Upper lobe of left lung (tissue), 6 donors: ENCODE data around the gene ADAT1. TPM values are rescaled to one million over a fixed set of nuclear protein-coding genes. Genes with fewer than 3 reads are reported as not detected.
A peak's percentile ranks its signal among the peaks of the same experiment; 100 is the strongest.

Experiments used
- ATAC-seq, 2 donors: fragments of 200-7000 bp; cut with Tn5 transposase; one replicate each; pipeline ENCODE4 v1.9.1; 2022; ENCODE audit warnings: mild to moderate bottlenecking in 2 of 2, moderate library complexity in 2 of 2; ENCODE audit not compliant: low FRiP score in 2 of 2
- DNase-seq, 2 donors: peaks; one replicate each; pipeline ENCODE4 v3.0.0-alpha.2; 2019 to 2020
- H3K27ac ChIP-seq, 4 donors: fragments of 200-600 bp; sonication (generic); one replicate each; pipeline ENCODE4 v1.5.1; 2016 to 2019
- H3K27me3 ChIP-seq, 4 donors: fragments of 200-600 bp; sonication (generic); one replicate each; pipeline ENCODE4 v1.5.1; 2017 to 2019
- H3K36me3 ChIP-seq, 4 donors: fragments of 200-600 bp; sonication (generic); one replicate each; pipeline ENCODE4 v1.5.1; 2016 to 2019
- H3K4me1 ChIP-seq, 4 donors: fragments of 200-600 bp; sonication (generic); one replicate each; pipeline ENCODE4 v1.5.1; 2018 to 2019
- H3K4me3 ChIP-seq, 4 donors: fragments of 200-600 bp; sonication (generic); one replicate each; pipeline ENCODE4 v1.5.1; 2017 to 2019; ENCODE audit warnings: mild to moderate bottlenecking in 2 of 4, moderate library complexity in 1 of 4
- H3K9me3 ChIP-seq, 4 donors: fragments of 200-600 bp; sonication (generic); one replicate each; pipeline ENCODE4 v1.5.1; 2018 to 2019
- CTCF ChIP-seq, 6 experiments: fragments of 450-650 bp in 4 of 6; fragments of 200-600 bp in 2 of 6; sonication (generic) in 2 of 6; IDR thresholded peaks; one replicate each; pipeline ENCODE4 v1.5.1; 2016 to 2019; ENCODE audit warnings: antibody characterized with exemption in 6 of 6
- EP300 ChIP-seq, 4 donors: sonication (generic); formaldehyde crosslinking; IDR thresholded peaks; one replicate each; pipeline ENCODE4 v1.5.1; 2017; ENCODE audit warnings: antibody characterized with exemption in 4 of 4, control low read depth in 2 of 4
- POLR2A ChIP-seq, 4 donors: fragments of 450-650 bp; IDR thresholded peaks; one replicate each; pipeline ENCODE4 v1.5.1; 2016 to 2017; ENCODE audit warnings: antibody characterized with exemption in 4 of 4, mild to moderate bottlenecking in 2 of 4
- POLR2AphosphoS5 ChIP-seq, 2 donors: sonication (generic); formaldehyde crosslinking; IDR thresholded peaks; one replicate each; pipeline ENCODE4 v1.5.1; 2017; ENCODE audit warnings: antibody characterized with exemption in 2 of 2
- WGBS, 2 donors: methylation state at CpG; one replicate each; pipeline ENCODE4 v1.1.5; 2017 to 2018; 5-methylcytosine and 5-hydroxymethylcytosine counted together
- total RNA-seq, 6 donors: library from RNA; depleted of rRNA in 4 of 6; stranded (reverse); fragments of >200 nt in 4 of 6; gene quantifications; one replicate each; pipeline versions ENCODE4 v1.1.0 to v1.2.1, GENCODE V29; 2016 to 2021
- donor health status: DM: no; HTN: no; CAD: no; lungs with moderate emphysema.
- donor health status: DM: no; HTN: yes; CAD: no; lungs with severe emphysema.

ADAT1 gene
- total RNA-seq, 6 donors from 2014 or later: 30.6 to 77.5 (median 46.7) TPM

DNA sequence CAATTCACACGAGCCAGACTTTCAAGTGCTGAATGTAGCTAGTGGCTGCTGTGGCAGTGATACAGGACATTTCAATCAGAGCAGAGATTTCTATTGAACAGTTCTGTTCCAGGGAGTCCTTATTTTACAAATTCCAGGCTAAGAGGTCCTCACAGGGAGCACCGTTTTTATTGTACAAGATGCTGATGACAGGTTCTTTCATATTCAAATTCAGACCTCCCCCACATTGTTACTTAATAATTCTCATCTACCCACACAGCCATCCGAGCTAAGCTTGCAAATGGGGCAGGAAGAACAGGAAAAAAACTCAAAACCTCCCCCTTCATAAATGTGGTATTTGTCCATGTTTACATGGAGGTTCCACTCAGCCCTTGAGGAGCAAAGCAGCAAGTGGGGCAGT, 47.1 kb downstream of the ADAT1 start:
- no peak for ATAC-seq
- no peak overlapping the region for H3K4me3 ChIP-seq
- TF ChIP-seq CTCF (IDR thresholded peaks at IDR 0.05): no peak
- H3K27ac ChIP-seq: no peak overlapping the region
- H3K4me1 ChIP-seq: peaks cover 0 to 28% (median 9%) of the 10 kb centered on the region in 4 donors
- H3K27me3 ChIP-seq: no peaks in the 10 kb centered on the region
- peaks cover 29 to 93% (median 81%) of the 10 kb centered on the region in 4 donors for H3K36me3 ChIP-seq
- no peaks in the 10 kb centered on the region for H3K9me3 ChIP-seq
- DNase-seq: no peak
- WGBS, 2 donors: 72 to 76% methylated on average over 3 of the region's 3 CpGs

DNA sequence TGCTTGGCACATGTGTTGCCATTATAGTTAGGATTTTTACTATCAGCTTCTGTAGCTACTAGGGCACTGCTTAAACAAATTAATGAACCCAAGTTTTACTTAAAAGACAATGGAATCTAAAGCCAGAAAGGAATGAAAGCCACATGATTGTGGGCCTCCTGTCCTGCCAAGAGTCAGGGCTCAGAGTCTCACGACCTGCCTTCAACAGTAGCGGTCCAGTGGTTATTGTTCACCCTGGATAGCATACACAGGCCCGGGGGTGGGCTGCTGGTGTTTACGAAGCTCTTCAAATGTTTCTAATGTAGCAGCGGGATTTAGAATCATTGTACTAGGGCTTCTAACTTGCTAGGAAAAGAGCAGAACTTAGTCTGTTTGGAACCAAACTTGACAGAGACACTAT, 49.1 kb downstream of the ADAT1 start:
- Histone ChIP-seq H3K4me1 (peaks cover 17 to 46% (median 21%) of the 10 kb centered on the region in 4 donors), H3K9me3 (no peaks in the 10 kb centered on the region), H3K27me3 (no peaks in the 10 kb centered on the region), H3K27ac (no peak overlapping the region), H3K4me3 (no peak overlapping the region), H3K36me3 (peaks cover 26 to 100% (median 85%) of the 10 kb centered on the region in 4 donors)
- DNase-seq (no peak), ATAC-seq (no peak)
- TF ChIP-seq POLR2A (IDR thresholded peaks at IDR 0.05) (no peak), CTCF (IDR thresholded peaks at IDR 0.05) (no peak), EP300 (IDR thresholded peaks at IDR 0.05) (no peak)
- 78 to 80% methylated on average over 5 of the region's 5 CpGs for WGBS, 2 donors

DNA sequence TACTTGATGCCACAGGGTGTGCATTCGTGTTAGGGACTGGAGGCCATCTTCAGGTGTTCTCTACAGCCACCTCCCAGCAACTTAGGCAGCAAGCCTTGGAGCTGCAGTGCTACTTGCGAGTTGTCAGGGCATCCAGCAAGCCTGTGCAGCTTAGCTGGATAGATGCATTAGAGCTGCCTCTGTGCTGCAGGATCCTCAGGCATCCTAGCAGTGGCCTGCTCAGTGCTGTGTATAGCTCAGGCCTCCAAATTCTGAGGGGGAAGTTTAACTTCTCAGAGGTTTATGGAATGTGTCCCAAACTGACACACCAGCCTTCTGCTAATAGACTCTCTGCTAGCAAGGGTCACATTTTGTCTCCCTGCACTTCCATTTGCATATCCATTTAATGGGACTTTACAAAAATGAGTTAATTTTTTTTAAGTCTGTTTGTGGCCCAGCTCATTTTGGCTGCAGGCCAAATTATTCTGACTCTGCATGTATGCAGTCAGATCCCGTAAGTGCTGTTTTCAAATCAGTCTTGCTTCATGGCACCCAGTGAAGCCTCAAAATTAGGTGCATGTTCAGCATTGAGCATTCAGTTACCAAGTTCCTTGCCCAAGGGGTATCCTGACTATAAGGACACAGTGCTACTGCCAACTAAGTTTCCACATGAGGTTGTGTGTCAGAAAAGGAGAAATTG, 50.1 kb downstream of the ADAT1 start:
- peaks cover 17 to 100% (median 85%) of the 10 kb centered on the region in 4 donors for H3K36me3 ChIP-seq
- peaks cover 18 to 55% (median 27%) of the 10 kb centered on the region in 4 donors for H3K4me1 ChIP-seq

GRCh38 chr16:75570396-75571065, 52.5 kb downstream of the ADAT1 start:
- peak overlapping the region in 1 of 4 donors; percentile 31 for H3K27ac ChIP-seq
- no peaks in the 10 kb centered on the region for H3K27me3 ChIP-seq
- 56 to 62% methylated on average over 5 of the region's 5 CpGs for whole genome bisulfite sequencing, 2 donors
- TF ChIP-seq POLR2A (IDR thresholded peaks at IDR 0.05): no peak
- no peak for TF ChIP-seq EP300 (IDR thresholded peaks at IDR 0.05)
- no peak for DNase-seq
- ATAC-seq: no peak
- no peak overlapping the region for H3K4me3 ChIP-seq
- H3K9me3 ChIP-seq: no peaks in the 10 kb centered on the region
- H3K36me3 ChIP-seq: peaks cover 5 to 81% (median 63%) of the 10 kb centered on the region in 4 donors
- peaks cover 32 to 71% (median 39%) of the 10 kb centered on the region in 4 donors for H3K4me1 ChIP-seq

More for the DNA sequence above, 50.1 kb downstream of the ADAT1 start:
- ATAC-seq: no peak
- H3K9me3 ChIP-seq: no peaks in the 10 kb centered on the region
- TF ChIP-seq CTCF (IDR thresholded peaks at IDR 0.05) (no peak), POLR2A (IDR thresholded peaks at IDR 0.05) (no peak), POLR2AphosphoS5 (IDR thresholded peaks at IDR 0.05) (no peak), EP300 (IDR thresholded peaks at IDR 0.05) (no peak)
- no peak overlapping the region for H3K4me3 ChIP-seq
- DNase-seq: no peak
- 63 to 77% methylated on average over 2 to 3 of the region's 3 CpGs for WGBS, 2 donors
- no peaks in the 10 kb centered on the region for H3K27me3 ChIP-seq
- peak overlapping the region in 1 of 4 donors; percentile 11 for H3K27ac ChIP-seq

- ATAC-seq: no peak
- Histone ChIP-seq H3K4me1 (peaks cover 34 to 64% (median 41%) of the 10 kb centered on the region in 4 donors), H3K27me3 (no peaks in the 10 kb centered on the region), H3K9me3 (no peaks in the 10 kb centered on the region), H3K27ac (no peak overlapping the region), H3K36me3 (peaks cover 0 to 54% (median 43%) of the 10 kb centered on the region in 4 donors), H3K4me3 (no peak overlapping the region)
- 74 to 90% methylated on average over 4 of the region's 4 CpGs for WGBS, 2 donors
- TF ChIP-seq EP300 (IDR thresholded peaks at IDR 0.05) (no peak), POLR2A (IDR thresholded peaks at IDR 0.05) (no peak), CTCF (IDR thresholded peaks at IDR 0.05) (no peak), POLR2AphosphoS5 (IDR thresholded peaks at IDR 0.05) (no peak)
- no peak for DNase-seq
These were observed 55.2 kb downstream of the ADAT1 start for GRCh38 chr16:75567911-75568310.
